Islet of Langerhans (tissue), 1 donor: ENCODE measurements around the gene SMAD3.
"Not testable (repeated sequence)": the region's sequence is repeated elsewhere in the genome, so short reads cannot be mapped to it uniquely, and the experiment has no call there.

ENCODE experiments used
- FAIRE-seq: peaks from one replicate; lab custom pipeline; 2011; peaks lifted over from hg19 to GRCh38; lab: Jason Lieb, UNC

The SMAD3 gene

DNA sequence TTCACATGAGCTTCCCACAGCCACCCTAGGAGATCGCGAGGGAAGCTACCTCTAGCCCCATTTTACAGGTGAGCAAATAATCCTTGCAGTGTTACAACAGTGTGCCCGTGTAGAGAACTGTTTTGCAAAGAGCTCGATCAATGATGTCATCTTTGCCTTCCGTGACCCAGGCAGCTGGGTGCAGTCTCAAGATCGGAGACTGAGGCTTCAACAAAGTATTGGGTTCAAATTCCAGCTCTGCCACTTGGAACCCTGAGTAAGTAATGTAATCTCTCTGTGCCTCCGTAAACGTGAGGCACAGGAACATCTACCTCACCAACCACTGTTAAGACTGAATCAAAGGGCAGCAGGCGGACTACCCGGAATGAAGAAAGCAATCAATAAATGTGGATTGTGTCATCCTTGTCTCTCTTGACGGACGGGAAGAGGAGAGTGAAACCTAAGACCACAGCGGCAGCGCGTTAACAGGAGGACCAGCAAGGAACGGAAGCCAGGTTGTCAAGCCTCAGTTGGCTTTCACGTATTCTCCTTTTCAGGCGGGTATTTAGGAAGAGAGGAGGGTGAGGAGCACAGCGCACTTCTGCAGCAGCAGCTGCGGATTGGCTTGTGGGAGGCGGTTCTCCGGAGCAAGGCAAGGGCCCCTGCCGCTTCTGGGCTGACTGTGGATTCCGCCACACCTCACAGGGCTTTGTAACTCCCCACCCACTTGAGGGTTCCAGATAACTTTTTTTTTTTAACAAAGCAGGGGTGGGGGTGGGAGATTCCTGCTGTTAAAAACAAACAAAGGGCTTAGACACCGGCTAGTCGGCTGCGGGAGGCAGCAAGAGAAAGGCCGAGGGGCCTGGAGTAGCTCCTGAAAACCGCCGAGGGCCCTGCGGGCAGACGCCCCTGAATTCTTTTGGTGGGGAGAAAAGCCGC, 1.5 kb upstream of the SMAD3 start:
- FAIRE-seq = no peak

DNA sequence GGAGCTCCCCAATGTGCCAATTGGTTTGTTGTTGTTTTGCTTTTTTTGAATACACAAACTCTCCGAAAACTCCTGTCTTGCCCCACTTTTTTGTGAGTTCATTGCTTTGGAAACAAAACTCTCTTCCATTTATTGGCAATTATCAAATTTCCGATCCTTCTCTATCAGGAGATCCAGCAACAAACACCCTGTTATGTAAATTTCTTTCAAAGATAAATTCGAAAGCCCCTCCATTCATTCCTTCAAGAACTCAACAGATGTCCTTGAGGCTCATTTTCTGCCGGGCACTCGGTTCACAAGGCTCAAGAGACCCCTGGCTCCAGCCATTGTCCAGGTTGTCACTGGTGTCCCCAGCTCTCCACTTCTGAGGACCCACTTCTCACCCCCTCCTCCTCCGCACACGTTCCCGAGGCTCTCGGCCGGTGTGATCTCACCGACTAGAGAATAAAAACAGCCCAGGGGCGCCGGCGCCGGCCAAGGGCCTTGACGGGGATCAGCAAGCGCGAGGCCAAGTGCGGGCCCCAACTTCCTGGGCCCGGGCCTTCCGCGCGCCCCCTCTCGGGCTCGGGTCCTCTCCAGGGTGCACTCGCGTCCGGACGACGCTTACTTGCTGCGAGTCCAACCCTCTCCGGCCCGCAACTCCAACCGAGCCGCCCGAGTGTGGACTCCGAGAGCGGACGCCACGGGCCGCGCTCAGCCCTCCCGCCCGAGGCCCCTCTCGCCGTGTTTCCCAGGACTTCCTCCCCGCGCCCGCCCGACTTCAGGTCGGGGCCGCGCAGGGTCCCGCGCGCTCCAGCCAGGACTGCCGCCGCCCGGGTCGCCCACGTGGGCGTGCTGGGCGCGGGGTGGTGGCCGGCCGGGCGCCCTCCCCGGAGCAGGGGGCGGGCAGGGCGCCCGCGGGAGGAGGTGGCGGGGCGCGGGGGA, 533 bp upstream of the SMAD3 start:
- no peak for FAIRE-seq

DNA sequence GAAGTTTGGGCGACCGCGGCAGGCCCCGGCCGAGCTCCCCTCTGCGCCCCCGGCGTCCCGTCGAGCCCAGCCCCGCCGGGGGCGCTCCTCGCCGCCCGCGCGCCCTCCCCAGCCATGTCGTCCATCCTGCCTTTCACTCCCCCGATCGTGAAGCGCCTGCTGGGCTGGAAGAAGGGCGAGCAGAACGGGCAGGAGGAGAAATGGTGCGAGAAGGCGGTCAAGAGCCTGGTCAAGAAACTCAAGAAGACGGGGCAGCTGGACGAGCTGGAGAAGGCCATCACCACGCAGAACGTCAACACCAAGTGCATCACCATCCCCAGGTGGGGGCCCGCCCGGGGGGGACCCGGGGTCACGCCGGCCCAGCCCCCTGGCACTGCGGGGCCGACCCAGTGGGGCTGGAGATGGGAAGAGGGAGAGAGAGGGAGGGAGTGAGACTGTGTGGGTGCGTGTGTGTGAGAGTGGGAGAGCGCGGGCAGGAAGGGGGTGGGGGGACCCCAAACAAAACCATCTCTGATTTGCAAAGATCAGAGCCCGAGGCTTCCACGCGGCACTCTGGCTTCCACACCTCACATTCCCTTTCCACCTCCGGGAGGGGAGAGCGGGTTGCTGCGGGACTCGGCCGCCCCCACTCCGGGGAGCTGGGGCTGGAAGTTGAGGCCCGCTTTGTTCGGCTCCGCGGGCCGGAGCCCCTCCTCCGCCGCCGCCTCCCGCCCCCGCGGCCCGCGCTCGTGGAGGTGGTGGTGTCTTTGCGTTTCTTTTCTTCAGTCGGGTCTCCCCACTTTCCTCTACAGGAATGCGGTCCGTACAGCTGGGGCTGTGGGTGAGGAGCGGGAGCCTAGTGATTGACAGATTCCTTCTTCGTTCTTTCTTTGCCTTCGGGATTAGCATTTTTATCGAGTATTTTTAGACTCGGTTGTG, 898 bp downstream of the SMAD3 start:
- FAIRE-seq = no peak

DNA sequence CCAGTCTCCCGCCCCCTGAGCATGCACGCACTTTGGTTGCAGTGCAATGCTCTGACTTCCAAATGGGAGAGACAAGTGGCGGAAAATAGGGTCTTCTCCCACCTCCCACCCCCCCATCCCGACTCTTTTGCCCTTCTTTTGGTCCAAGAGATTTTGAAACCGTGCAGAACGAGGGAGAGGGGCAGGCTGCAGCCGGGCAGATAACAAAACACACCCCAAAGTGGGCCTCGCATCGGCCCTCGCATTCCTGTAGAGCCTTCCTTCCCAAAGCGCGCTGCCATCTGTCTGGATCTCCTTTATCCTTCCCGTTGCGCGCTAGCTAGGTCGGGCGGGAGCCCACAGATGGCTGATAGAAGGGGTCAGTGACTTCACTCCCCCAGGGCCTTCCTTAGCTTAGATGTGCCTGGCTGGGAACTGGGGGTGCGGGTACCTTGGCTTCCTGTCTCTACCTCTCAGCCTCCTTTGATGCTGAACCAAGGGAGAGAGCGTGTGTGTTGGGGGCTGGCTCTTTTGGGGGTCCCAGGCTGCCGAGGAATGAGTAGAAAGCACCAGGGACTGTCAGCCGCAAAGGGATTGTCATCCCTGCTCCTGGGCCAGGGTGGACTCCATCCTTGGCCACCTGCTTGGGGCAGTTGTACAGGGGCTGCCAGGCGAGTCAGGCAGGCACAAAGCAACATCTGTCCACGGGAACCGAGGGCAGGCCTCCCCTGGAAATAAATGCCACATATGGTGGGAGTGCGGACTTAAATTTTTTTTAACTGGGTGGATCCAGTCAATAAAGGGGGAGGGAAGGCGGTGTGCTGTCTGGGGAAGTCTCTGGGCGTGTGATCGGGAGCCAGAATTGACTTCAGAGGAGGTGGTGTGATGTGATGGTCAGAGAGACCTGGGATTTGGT, 1.8 kb downstream of the SMAD3 start:
- no peak for FAIRE-seq

DNA sequence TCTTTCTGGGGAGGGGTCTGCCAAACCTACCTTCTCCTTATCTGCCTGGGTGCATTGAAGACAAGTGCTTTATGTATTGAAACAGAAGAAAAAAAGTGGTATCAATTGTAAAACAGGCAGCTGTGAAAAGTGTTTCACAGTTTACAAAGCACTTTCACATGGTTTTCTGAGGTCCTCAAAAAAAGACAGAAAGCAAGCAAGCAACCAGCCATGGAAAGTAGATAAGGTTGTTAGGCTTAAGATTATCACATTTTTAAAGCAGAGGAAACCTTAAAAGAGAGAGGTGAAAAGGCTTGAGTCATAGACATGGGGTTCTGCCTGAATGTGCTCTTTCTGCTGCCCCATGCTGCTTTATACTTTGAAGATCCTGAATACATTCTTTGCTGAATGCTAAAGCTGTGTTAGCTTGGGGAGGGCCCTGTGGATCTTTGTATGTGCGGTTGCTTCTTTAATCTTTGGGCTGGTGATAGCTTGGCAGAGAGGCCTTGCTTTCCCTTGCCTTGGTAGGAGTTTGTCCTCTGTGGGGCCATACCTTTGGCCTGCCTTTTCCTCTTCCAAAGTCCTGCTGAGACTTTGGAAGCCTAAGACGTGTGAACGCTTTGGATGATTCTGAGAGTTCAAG, 2.6 kb downstream of the SMAD3 start:
- FAIRE-seq = no peak

DNA sequence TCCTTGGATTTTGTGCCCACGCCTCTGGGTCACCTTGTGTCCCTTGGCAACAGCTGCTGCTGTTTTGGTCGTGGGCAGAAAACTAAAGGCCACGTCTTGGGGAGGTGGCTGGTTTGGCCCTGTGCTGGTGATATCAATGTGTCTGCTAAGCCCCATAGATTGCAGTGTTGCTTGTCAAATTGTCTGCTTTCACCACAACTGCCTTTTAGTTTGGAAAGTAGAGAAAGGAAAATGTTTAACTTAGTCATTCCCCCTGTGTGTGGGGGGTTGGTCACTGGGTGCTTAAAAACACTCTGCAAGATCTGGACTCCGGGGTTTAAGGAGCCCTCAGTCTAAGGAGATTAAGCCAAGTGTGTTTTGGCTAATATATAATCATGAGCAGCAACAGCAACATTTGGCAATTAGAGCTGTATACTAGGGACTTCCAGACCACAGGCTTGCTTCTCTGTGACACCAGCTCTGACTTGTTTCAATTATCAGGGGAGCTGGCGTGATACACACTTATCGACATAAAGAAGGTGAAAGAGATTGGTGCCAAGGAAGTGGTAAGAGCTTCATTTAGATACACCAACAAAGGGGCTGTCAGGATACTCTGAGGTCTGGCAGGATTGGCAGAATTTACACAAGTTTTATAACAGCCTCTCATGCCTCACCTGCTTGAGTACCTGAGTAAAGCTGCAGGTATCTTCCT, 3.5 kb downstream of the SMAD3 start:
- FAIRE-seq = no peak

DNA sequence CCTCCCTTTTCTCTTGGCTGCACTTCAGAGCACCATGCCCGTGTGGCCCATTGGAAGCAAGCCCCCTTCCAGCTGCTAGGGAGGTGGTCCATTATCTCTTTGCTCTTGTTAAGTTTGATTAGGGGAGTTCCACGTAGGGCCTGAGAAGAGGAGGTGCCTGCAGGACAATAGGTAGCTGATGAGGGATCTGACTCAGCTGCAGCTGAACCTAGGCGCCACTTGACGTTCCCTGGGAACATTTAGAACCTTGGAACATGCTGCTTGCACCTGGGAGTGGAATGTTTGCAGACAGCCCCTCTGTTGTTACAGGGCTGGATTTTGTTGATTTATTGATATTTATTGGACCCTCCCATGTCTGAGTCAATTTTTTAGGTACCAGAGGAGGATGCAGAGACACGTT, 4.7 kb downstream of the SMAD3 start:
- no peak for FAIRE-seq

DNA sequence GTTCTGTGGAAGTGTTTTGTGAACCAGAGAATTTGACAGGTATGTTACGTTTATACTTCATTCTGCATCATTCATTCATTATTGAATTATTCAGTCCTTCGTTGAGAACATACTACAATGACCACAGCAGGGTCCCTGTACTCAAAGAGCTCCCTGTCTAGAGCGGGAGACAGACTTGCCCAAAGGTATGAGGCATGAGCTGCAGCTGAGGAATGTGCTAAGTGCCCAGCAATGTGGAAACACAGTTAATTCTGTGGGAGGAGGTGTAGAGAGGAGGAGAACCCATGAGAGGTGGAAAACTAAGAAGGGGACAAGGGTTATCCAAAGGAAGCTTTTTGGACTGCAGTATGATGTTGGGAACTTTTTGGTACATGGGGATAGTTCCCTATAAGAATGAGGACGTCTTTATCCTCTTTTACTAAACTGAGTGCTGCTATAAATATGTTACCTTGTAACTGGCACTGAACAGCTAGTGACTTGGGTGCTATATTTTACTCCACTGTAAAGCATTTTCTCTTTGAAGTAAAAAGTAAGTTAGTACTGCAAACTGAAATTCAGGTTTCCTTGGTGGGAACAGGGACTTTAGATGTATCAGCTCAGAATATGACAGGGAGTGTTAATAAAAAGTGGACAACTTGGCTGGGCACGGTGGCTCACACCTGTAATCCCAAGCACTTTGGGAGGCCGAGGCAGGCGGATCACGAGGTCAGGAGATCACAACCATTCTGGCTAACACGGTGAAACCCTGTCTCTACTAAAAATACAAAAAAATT, 5.7 kb downstream of the SMAD3 start:
- FAIRE-seq = no peak

DNA sequence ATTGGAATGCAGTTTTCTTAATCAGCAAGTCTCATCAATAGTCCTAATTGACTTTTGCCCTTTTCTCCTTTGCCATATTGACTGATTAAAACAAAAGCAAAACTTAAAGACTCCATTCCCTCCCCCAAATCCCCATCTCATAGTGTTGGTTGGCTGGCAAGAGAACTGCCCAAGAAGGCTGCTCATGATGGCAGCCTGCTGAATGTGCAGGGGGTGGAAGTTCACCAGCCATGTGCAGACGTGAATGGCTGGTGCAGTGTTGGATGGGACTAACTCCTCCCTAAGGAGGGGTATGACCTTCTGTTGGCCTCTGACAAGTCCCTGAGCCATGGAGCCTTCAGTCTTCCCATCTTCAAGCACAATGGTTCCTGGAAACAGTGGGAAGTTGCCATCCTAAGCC, 7.0 kb downstream of the SMAD3 start:
- FAIRE-seq = no peak

DNA sequence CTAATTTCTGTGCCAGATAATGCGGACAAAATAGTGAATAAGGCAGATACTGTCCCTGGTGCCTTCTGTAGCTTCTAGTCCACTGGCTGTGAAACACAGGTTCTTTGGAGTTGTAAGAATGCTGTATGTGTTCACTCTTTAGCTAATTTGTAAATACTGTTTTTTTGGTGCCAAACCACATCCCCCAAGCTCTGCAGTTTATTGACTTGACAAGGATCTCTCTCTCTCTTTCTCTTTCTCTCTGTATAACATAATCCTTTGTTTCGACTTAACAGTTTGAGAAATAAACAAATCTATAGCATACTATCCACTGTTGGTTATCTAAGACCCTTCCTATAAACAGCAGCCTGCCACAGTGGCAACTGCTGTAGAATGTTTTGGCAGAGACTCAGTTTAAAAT, 7.6 kb downstream of the SMAD3 start:
- no peak for FAIRE-seq

DNA sequence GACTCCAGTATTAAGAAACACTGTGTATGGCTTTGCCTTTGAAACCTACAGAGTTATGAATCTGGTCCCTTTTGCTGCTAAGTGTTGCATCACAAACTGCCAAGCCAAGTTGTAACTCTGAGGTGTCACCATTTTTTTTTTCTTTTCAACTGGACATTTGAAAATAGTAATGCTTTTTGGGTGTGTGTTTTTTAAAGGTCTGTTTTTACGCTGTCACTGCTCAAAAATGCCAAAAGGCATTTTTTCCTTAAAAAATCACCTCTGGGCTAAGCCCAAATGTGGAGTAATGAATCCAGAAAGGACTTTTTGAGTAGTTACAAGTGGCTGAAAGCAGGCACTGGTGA, 9.5 kb downstream of the SMAD3 start:
- FAIRE-seq = no peak

DNA sequence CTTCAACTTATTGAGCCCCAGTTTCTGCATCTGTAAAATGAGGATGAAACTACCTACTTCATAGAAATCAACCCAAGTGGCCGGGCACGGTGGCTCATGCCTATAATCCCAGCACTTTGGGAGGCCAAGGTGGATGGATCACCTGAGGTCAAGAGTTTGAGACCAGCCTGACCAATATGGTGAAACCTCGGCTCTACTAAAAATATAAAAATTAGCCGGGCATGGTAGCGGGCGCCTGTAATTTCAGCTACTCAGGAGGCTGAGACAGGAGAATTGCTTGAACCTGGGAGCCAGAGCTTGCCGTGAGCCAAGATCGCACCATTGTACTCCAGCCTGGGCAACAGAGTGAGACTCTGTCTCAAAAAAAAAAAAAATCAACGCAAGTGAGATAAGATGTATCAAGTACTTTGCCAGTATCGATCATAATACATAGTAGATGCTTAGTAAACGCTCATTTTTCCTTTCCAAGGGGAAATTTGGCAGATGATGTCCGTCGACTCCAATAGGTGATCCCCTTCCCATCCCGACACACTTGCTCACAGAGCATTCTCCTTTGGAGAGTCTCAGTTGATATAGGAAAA, 10.2 kb downstream of the SMAD3 start:
- not testable (repeated sequence) for FAIRE-seq

DNA sequence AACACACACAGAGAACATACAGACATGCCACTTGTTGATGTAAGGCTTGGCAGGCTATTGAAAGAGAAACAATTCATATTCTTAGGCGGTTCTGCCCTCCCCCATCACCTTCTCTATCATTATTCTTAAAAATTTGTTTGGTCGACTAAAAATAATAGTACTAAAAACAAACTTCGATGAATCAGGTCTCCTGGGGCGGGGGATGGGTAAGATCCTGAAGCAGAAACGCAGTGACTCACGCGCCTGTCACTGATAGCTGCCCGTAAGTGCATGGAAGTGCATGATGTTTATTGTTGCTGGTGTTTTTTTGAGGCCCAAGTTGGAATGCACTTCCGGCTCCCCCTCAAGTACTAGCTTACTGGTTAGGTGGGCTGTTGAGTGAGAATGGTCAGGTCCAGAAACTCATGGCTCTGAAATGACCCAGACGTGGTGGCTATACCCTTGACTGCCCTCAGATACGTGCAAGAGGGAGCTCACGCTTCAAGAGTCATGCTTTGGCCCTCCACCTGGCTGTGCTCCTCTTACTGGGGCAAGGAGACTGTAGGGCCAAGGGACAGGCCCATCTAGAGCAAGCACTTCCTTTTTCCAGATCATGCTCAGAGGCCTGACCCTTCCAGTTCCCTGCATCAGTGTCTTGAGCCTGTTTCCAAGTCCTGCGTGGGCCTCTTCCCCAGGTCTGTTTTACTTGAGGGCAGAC, 10.9 kb downstream of the SMAD3 start:
- FAIRE-seq = no peak

DNA sequence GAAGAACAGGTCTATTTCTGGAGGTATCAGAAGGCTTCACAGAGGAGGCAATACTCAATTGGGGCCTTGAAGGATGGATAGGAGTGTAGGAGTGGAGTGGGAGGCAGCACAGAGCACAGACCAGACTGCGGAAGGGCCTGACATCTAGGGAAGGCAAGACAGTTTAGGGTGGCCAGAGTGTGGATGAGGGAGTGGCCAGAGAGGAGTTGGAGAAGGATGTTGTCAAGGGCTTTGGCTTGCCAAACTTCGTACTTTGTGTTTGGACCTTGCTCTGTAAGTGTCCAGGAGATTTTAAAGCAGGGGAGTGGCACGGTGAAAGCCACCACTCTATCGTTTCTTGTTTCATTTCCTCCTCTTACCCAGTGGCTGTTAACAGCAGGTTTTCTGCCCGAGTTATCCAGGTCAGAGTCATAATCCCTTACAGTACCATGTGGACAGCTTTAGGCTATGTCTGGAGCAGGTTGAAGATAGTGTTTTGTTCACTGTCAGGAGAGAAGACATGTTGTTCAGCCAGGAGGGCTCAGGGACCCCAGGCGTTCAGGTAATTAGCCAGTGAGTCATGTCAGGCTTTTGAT, 12.3 kb downstream of the SMAD3 start:
- FAIRE-seq = no peak

DNA sequence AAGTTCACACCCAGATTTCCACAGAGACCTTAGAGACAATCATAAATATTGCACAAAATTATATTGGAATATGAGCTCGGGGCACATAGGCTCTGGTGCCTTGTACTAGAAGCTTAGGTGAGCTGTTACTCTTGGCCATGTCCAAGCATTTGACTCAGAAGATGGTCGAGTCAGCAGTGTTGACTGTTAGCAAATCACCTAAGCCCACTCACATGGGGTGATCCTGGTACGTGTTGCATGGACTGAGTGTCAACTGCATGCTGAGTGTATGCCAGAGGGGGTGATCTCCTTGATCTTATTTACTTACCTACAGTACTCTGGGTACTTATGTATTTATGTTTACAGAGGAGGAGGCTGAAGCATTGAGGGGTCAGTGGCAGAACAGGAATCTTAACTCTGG, 14.0 kb downstream of the SMAD3 start:
- no peak for FAIRE-seq

DNA sequence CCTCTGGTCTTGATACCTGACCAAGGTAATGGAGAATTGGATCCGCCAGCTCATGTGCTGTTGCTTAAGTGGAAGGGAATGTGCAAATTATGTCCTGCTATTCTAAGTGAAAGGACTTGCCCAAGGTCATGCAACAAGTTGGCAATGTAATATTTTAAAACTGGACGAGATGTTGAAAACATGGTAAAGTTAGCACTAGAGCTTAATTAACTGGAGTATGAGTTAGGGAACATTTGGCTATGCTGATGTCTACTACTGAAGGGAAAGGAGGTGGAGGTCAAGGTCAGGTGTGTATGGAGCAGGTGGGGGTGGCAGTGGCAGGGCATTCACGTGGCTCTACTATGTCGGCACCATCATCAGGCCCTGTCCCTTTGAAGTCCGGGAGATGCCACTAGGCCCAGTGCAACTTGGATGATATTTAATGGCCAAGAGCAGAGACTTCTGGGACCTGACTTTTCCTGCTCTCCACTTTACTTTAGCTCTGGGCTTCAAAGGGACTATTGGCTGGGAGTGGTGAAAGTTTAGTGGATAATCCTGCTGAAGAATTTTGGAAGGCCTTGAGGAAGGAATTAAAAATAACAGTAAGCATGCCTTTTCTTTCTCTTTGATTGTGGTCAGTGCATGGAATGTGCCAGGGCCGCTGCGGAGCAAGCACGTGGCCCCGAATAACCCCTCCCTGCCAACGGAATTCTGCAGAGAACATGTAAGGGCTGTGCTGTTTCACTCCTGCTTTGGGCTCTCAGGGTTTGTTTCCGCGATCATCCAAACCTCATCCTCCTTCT, 14.9 kb downstream of the SMAD3 start:
- FAIRE-seq = no peak

DNA sequence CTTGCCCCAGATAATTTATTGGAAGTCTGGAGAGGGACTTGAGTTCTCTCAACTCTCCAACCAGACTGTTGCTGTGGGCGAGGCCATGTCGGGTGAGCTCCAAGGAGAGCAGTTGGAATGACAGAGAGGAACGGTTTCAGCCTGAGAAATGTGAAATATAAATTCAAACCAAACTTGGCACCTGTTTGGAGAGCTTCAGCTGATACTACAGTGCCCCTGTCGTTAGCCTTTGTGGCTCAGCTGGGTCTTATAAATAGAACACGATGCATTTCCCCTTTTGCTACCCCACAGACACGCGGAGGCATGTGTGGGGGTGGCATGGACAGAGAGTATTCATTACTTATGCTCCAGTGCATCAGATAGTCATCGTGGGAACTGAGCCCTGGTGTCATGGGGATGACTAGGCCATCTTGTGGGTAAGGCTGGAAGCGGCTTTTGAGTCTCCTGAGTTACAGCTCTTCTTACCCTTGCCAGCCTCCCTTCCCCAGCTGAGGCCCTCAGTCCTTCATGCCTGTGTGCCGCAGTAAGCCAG, 15.6 kb downstream of the SMAD3 start:
- no peak for FAIRE-seq
